AG04450 (cell line): ENCODE data around the gene UBR4. TPM values are rescaled to one million over a fixed set of nuclear protein-coding genes. Genes with fewer than 3 reads are reported as not detected.

Experiments used
- CTCF ChIA-PET: fragments of 300-600, 350-600 bp; formaldehyde crosslinking; extraction: SDS; loops from one replicate; lab custom pipeline; 2022; ENCODE audit warnings: antibody characterized with exemption, inconsistent platforms; lab: Charles Lee
- POLR2A ChIA-PET: fragments of 350-600 bp; formaldehyde crosslinking; extraction: SDS; loops from one replicate; lab custom pipeline; 2021; ENCODE audit warnings: antibody characterized with exemption, inconsistent platforms; lab: Yijun Ruan, JAX
- DNase-seq: peaks from one replicate; pipeline ENCODE4 v3.0.0-alpha.2; 2011; ENCODE audit warnings: low read depth, low spot score
- H3K27ac ChIP-seq: one replicate; pipeline ENCODE4 v1.5.1; 2012; ENCODE audit warnings: low read depth, low read length, control low read depth
- H3K27me3 ChIP-seq: one replicate; pipeline ENCODE4 v1.6.0; 2012; ENCODE audit warnings: low read length; ENCODE audit not compliant: control insufficient read depth, insufficient read depth
- H3K4me3 ChIP-seq: 2 replicates; pipeline ENCODE4 v1.5.1; 2011; ENCODE audit warnings: mild to moderate bottlenecking, low read depth, low read length, control low read depth
- H3K9me3 ChIP-seq: 2 replicates; pipeline ENCODE4 v1.5.1; 2012; ENCODE audit warnings: low read length; ENCODE audit not compliant: control insufficient read depth, insufficient read depth
- CTCF ChIP-seq: IDR thresholded peaks from 2 replicates; pipeline ENCODE4 v1.5.1; 2011; ENCODE audit warnings: low read depth, low read length, control low read depth, inconsistent platforms
- polyA plus RNA-seq: library from polyadenylated mRNA; depleted of rRNA; stranded (reverse); fragments of >200 nt; gene quantifications from 2 replicates; pipeline ENCODE4 v1.2.3, GENCODE V29; 2011

The UBR4 gene
- polyA plus RNA-seq, 1 experiment, result 91.9 TPM

GRCh38 chr1:19100028-19100427 lies 110.0 kb downstream of the UBR4 start:
- ChIA-PET POLR2A (no interaction called here), CTCF (interaction anchor here (1.0 to 5.5 kb wide), 2 partner anchors 186 to 193 kb away, joined by 3 to 49 read pairs; no protein-coding TSS in a partner anchor)
- Histone ChIP-seq H3K9me3 (no peaks in the 10 kb centered on the region), H3K4me3 (no peak overlapping the region), H3K27me3 (no peaks in the 10 kb centered on the region), H3K27ac (no peak overlapping the region)
- no peak for DNase-seq
- no peak for TF ChIP-seq CTCF

- ChIA-PET POLR2A (no interaction called here), CTCF (interaction anchor here (0.5 to 5.5 kb wide), 8 partner anchors 22 to 213 kb away, joined by 3 to 49 read pairs (median 3); no protein-coding TSS in a partner anchor)
- TF ChIP-seq CTCF, result no peak
- Histone ChIP-seq H3K27me3 (no peaks in the 10 kb centered on the region), H3K4me3 (no peak overlapping the region), H3K27ac (no peak overlapping the region), H3K9me3 (no peaks in the 10 kb centered on the region)
- no peak for DNase-seq
Measured at GRCh38 chr1:19096990-19097389, 113.1 kb downstream of the UBR4 start.

- POLR2A ChIA-PET, result no interaction called here
Measured at GRCh38 chr1:19096036-19096833, 113.8 kb downstream of the UBR4 start.

GRCh38 chr1:19091196-19091953 lies 118.7 kb downstream of the UBR4 start:
- no peaks in the 10 kb centered on the region for H3K27me3 ChIP-seq
- DNase-seq, result peak; percentile 50
- ChIA-PET POLR2A (interaction anchor here (0.7 to 1.0 kb wide), 6 partner anchors 8 to 188 kb away, joined by 3 to 4 read pairs (median 3); no protein-coding TSS in a partner anchor), CTCF (interaction anchor here (1.0 to 7.6 kb wide), 3 partner anchors 23 to 186 kb away, joined by 4 to 82 read pairs (median 4); no protein-coding TSS in a partner anchor)
- no peak overlapping the region for H3K4me3 ChIP-seq
- TF ChIP-seq CTCF, result no peak
- H3K9me3 ChIP-seq, result no peaks in the 10 kb centered on the region
- H3K27ac ChIP-seq, result peak overlapping the region; percentile 77

More at GRCh38 chr1:19096036-19096833, 113.8 kb downstream of the UBR4 start:
- H3K27ac ChIP-seq, result no peak overlapping the region
- TF ChIP-seq CTCF, result peak; percentile 35; the same call in 1 of the 2 replicates
- H3K27me3 ChIP-seq, result no peaks in the 10 kb centered on the region
- no peak overlapping the region for H3K4me3 ChIP-seq
- CTCF ChIA-PET, result interaction anchor here (0.6 to 5.5 kb wide), 6 partner anchors 9 to 212 kb away, joined by 3 to 49 read pairs (median 4); no protein-coding TSS in a partner anchor
- H3K9me3 ChIP-seq, result no peaks in the 10 kb centered on the region
- DNase-seq, result no peak
